Embryonic facial prominence (tissue), 1 donor: ENCODE measurements around the gene PRPF40B.

Experiments
- DNase-seq: peaks from one replicate; pipeline ENCODE4 v3.0.0-alpha.2; 2016; ENCODE audit errors: extremely low spot score

Gene PRPF40B

DNA sequence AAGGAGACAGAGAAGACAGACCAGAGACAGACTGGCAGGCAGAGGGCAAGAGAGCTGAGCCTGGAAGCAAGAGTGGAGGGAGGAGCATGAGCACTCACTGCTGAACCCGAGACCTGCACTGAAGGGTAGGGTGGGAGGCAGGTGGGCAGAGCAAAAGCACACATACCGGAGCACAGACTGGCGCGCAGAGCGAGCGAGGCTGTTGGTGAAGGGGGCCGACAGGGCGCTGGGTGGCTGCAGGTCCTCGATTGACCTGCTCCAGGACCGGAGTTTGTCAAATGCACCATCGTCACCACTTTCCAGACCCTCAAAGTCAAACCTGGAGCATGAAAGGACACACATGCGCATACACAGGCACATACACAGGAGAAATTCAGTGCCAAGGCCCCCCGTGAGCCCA, 34.9 kb downstream of the PRPF40B start:
- DNase-seq, result no peak

DNA sequence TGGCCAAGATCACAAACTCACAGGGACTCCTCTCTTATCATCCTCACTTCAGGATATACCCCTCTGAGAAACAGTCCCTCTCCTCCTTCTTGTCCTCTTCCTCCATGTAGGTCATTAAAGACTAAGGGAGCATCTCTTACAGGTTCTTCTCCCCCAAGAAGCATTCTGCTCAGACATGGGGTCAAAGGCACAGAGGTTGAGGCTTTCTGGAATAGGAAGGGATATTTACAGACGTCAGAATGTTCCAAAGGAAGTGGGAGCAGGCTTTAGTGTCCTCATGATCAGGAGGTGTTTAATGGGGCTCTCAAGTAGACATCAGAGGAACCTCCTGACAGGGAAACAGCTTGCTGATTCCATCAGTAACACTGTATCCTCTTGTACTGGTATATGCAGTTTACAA, 36.4 kb downstream of the PRPF40B start:
- no peak for DNase-seq

DNA sequence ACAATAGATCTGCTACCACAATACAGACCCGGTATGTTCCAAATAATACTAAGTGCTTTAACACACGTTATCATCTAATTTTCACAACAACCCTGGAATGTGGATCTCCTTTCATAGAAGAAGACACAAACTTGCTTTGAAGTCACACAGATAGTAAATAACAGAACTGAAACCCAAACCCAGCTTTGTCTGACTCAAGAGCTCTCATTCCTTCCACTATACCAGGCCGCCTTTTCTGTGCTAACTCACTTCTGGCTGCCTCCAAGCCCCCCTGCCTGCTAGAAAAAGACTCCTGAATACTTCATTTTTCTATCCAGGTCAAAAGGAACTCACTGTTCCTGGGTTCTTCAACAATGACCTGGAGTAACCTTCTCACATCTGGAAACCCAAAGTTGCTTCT, 37.8 kb downstream of the PRPF40B start:
- no peak for DNase-seq

DNA sequence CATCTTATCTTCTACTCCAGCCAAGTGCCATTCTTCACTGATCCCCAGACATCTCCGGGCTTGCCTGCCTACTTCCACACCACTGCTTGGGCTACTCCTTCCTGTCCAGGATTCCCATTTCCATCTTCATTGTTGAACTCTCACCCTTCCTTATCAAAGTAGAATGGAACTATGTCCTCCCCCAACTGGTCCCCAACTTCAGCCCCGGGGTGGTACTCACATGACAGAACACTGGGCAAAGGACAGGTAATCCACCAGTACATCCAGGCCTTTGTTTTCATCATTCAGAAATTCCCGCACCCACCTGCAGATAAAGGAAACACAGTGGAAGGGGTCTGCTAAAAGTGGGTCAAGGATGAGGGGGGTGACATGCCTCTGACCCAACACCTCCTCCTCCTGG, 38.4 kb downstream of the PRPF40B start:
- DNase-seq, result no peak

DNA sequence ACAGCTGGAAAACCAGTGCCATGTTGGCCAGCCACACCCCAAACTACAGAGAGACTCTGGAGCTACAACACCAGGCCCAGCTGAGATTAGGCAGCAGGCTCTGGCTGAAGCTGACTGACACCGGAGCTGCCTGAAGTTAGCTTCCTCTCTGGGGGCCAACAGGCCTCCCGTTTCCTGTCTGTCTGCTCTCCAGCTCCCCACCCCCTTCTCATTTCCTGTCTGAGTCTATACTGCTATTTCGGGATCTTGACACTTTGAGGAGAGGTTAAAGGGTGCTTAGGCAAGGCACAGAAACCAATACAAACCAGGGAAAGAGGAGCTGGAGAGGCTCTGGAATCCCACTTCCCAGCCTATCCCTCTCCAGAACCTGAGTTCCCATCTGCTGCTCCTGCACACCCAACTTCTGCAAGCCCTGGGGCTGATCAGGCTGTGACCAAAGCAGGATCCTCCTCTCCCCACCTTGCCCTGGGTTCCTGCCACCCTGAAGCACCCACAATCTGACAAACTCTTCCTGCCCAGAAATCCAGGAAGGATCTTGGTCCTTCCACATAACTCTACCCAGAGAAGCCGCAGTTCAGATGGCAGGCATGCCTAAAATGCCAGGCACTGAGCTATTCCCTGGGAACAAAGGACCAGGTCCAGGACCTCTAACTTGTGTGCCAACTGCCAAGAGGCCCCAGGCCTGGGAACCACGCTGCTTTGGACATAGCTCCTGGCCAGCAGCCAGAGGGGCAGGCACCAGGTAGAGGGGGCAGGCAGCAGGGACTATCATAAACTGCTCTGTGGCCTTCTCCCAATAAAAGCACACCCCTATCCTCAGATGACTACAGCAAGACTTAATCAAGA, 39.9 kb downstream of the PRPF40B start:
- peak; percentile 38 for DNase-seq

DNA sequence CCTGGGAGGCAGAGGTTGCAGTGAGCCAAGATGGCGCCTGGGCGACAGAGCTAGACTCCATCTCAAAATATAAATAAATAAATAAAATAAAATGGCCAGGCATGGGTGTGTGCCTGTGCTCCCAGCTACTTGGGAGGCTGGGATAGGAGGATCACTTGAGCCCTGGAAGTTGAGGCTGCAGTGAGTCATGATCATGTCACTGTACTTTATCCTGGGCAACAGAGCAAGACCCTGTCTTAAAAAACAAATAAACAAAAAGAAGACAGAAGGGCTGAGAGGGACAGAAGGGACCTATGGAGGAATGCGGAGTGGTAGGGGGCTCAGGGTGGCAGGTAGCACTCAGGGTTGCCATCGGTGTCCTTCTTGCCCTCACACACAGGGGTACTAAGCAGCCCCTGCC, 40.8 kb downstream of the PRPF40B start:
- DNase-seq, result no peak

DNA sequence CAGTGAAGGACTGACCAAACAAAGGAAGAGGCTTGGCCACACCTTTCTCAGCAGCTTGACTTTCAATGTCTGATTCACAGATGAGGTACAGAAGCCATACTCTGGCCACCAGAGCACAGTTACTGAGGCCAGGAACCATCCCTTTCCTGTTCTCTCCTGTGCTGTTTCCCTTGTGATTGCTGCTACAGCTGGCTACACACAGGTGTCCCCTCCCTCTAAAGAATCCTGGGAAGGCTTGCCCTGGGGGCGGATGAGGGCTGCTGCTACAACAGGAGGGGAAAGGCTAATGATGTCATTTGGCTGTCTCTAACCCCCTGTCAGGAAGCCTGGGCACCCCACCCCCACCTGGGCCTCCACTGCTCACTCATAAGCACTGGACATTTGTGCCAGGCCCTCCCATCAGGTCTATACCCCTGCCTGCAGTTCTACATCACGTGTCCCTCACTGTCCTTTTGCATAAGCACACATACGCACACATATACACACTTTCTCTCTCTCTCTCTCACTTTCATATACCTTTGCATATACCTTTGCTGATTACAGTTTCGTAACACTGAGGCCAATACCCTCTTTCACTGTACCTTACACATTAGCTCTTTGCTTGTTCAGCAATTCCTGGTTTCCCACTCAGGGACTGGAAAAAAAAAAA, 41.4 kb downstream of the PRPF40B start:
- DNase-seq, result no peak

DNA sequence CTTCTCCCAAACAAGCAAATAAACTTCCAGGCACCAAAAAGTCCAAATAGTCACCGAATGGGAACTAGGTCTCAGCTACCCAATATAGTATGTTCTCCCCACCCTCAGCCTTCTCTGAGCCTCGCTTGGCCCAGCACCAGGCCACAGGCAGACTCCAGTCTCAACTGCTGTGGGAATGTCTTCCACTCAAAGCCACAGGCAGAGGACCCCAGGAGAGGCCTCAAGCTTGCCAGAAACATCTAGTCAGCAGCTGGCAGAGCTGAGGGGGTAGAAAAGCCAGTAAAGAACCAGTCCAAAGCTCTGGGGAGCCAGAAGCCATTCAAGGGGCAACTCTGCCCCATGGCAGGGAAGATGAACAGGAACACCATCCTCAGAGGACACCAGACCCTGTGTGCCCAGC, 42.0 kb downstream of the PRPF40B start:
- no peak for DNase-seq

DNA sequence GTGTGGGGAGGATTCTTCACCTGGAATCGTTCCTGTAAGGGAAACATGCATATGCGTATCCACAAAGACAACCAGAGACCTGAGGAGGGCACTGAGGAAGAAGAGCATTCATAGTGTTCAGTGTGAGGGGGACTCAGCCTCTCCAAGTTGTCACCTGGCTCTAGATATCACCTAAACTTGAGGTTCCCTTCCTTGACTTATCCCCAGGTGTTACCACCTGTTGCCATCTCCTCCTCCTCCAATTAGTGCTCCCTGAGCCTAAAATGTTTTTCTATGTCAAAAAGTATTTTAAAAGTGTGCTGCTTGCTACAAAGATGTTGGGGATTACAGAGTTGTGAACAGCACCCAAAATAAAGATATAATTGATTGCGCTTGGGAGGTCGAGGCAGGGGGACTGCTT, 42.8 kb downstream of the PRPF40B start:
- DNase-seq, result no peak

DNA sequence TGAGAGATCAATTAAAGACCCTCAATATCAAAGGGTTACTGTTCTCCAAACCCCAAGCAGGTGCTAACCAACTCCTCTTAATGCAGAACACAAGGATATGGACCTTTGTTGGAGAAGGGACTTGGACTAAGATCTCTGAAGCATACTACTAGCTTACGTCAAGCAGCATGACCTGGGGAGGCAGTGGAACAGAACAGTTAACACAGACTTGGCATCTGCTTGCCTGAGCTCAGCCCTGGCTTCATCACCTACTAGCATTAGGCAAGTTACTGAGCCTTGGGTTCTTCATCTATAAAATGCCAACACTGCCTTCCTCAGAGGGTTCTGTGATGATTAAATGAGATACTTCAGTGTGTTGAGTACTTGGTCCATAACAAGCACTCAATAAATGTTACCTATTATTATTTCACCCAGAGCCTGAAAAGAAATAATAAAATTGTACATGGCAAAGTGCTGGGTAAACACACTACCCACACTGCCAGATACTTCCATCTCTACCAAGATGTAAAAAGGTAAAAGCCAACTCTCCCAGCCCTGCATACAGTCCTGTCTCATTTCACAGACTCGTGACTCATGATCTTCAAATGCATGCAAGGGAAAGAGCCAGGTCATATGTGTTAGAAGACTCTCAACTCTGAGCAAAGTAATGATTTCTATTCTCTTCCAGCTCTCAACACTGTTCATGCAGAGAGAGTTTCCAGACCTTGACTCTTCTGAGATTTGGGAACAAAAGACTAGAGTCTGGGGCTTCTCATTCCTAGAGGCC, 44.1 kb downstream of the PRPF40B start:
- no peak for DNase-seq

DNA sequence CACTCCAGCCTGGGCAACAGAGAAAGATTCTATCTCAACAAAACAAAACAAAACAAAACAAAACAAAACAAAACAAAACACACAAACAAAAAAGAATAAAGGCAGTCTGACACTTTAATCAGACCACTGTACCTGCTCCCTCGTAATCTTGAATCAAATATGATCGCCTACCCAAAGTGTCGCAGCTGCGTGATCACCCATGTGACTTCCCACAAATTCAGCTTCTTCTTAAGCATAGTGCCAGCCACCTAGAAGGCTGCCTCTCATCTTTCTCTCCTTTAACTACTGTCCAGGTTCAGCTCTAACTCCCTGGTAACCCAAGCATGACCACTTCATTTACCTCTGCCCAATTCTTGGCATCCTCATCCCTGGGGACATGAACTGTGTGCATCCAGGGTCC, 46.4 kb downstream of the PRPF40B start:
- DNase-seq, result no peak

DNA sequence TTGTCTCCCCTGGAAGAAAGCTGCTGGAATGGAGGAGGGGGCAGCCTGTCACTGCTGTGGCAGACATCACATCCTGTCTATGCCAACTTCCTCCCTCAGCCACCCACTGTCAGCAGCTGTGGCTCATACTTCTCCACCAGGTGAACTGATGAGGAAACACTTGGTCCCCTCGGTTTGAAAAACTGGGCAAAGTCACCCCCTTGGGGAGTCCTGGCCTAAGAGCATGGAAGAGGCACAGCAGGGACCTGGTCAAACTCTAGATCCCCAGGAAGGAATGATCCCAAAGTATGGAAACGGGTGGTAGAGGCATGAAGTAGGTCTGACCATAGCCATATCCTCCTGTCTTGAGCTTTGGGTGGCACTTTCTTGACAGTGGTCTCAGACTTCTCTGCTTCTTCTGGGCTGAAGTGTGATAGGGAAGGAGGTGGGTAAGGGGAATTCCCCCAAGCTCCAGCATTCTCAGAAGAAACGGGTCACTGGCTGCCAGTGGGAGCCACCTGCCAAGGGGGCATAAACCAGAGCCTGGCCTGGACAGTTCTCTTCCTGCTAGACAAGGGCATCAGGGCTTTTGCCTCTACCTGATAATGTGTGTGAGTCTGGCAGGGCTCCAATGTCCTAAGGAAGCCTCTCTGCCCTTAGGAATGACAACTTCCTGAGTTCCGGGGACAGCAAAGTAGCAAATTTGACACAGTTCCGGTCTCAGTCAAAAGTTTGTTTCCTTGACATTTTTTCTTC, 47.8 kb downstream of the PRPF40B start:
- no peak for DNase-seq

DNA sequence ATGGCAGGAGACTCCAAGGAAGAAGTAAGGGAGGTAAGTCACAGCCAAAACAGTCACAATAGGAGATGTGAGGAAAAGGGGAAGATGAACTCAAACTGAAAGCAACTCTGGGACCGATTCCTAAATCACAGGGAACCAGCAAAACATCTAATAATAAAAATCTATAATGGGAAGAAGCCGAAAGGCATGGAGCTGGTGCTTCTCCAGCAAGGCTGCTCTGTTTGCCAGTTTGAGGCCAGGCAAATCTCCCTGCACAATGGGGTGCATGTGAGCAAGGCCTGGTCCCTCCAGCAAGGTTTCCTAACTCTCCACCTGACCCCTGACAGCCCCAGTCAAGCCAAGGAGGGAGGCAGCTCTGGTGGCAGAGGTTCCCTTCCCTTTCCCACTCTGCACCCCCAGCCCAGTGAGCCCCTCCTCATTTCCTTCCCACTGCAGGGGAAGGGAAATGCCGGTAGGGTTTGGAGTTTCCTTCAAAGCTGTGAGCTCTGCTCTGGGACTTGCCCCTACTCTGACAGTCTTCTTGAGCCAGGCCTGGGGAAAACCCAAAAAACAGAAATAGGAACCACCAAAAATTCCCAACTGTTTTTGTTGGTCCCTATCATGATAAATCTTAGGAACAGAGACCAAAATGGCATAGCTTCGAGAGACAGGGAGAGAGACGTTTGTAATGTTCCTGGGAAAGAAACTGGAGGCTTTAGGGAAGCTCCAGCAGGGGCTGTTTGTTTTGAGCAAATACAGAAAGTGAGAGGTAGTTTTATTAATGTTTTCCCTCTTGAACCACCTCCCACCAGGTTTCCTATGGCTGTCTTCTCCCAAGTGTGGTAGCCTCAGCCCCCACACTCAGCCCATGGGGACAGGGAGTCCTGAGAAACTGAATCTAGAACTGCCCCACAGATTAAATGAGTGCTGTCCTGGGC, 49.2 kb downstream of the PRPF40B start:
- DNase-seq, result no peak

DNA sequence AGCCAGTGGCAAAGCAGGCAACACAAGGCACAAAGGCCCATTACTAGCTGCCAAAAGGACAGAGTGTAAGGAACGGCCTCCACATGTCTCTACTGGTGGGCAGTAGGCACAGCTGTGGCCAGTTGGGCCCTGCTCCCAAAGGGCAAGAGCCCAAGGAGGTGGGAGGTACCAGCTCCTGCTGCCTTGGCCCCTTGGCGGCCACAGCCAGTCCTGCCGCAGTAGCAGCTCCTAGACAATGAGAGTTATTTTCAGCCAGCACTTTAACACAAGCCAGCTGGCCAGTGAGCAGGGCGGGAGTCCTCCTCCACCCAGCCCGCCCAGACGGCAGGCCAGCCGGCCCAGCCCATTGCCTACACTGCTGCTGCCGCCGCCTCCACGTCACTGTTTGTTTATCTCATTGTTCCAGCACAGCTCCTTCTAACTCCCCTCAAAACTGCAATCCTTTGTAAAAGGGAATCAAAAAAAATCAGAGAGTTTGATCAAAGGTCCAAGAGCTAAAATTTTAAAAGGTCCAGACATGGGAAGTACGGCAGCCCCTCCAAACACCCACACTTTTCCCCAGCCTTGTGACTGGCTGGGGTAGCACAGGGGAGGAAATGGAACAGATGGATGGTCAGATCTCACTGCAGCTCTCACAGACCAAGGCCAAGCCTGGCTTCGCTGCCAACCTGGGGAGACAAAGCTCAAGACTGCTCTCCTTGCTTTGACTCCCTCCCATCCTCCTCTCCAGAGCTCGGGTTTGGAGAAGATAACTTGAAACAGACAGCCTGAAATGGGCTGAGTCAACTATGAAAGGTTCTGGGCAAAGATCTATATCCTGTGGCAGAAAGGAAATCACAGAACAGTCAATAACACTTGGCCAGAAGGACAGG, 50.3 kb downstream of the PRPF40B start:
- DNase-seq, result peak; percentile 79

DNA sequence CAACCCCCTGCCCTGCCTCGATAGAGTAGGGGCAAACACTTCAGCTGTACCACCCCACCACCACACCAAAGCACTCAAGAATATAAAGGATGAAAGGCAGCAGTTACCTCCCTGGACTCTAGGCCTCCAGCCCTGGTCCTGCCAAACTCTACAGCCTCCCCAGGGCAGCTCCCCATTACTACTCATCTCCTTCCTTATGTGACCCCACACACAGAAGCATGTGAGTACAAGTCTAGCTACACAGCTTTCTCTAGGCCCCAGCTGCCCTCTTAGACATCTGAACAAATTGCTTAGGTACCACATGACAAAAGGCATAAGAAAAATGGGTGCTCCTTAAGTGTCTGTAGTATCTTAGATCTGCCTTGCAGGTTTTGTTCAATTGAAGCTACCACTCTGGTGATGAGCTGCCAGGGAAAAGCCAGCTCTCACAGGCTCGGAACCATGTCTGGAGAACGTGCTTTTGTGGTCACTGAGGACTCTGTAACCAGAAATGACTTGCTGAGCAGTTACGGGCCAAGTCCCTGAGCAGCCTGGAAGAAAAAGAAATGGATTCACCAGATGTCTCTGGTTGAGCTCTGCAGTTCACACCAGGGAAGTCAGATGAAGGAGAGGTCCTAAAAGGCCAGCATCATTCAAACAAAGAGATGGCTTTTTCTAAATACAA, 51.1 kb downstream of the PRPF40B start:
- DNase-seq, result no peak

DNA sequence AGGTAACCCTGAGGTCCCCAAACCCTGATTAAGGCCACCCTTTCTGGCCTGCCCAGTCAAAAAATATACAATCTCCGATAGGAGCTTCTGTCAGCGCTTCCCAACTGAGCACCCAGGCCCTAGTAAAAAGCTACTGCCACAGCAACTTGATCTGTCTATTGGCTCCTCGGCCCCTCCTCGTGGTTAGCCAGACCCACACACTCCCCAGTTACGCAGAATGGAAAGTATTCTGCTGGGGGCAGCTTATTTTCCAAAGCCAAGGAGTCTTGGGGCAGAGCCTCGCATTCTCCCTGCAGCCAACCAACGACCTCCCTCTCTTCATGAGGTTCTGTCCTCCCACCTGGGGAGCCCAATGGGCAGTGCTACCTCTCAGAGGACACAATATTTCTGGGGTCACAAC, 51.8 kb downstream of the PRPF40B start:
- DNase-seq, result no peak

DNA sequence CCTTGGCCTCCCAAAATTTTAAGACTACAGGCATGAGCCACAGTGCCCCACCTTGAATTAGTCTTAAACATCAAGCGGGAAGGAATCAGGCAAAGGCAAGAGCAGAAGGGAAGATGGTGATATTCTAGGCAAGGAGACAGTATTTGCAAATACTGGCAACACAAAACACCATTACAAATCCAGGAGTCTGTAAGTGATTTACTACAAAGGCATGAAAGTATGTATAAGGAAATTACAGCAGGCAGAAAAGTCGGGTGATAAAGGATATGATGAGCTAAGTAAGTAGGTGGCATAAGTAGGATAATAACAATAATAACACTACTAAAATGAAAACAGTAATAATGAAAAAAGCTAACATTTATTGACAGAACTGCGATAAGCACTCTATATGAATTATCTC, 55.4 kb downstream of the PRPF40B start:
- DNase-seq, result no peak

DNA sequence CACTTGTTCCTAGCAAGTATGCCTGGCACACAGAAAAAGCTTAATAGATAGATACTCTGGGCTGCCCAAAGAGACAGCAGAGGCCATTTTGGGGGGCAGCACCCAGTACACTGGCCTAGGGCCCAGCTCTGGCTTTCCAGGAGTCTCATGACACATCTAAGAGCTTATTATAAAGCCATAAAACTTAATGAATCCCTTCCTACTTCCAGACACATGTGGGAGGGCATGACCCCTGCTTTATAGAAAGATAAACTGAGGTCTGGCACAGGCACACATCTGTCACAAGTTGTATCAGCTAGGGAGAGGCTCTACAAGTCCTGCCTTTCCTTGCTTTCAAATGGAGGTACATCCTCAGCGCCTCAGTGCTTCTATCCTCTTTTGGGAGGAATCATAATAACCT, 56.7 kb downstream of the PRPF40B start:
- no peak for DNase-seq

DNA sequence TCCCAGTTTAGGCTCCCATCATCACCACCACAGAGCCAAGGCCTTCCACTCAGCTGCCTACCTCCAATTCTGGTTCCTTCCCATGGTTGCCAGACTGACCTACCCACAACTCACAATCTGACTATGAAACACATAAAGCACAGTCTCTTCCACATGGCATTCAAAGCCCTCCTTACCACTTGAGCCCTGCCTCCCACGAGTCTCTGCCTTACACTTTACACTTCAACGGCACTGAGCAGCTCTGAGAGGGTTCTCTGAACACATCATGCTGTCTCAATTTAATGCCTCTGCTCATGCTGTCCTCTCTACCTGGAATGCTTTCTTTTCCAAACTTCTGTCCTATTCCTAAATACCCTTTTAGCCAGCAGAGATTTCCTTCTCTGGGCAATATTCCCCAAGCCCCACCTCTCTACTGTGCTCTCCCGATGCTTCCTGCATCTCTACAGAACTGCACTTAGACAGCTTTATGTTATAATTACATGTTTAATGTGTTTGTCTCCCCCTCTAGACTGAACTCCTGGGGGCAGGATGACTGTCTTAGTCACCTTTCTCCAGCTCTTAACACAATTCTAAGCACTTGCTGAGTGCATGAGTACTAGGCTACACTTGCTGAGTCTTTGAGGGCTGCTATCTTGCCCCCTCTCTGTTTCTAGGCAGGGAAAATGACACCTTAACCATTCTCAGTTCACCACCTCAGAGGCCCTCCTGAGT, 60.4 kb downstream of the PRPF40B start:
- DNase-seq, result no peak
